GM12878 (cell line): ENCODE measurements around the gene STOML2. TPM values are rescaled to one million over a fixed set of nuclear protein-coding genes. Genes with fewer than 3 reads are reported as not detected.

Source experiments
- ATAC-seq: fragments of 200-7000 bp; cut with Tn5 transposase; 3 replicates; pipeline ENCODE4 v1.9.1; 2020; ENCODE audit warnings: mild to moderate bottlenecking, moderate library complexity
- BruUV-seq: library from RNA; stranded (reverse); fragments of 400-500 nt; replicated peaks from 2 replicates; lab custom pipeline; 2021; lab: Mats Ljungman, UMichigan
- CTCF ChIA-PET: fragments of 300-600 bp; sonication (Branson Sonifier 250); formaldehyde crosslinking; extraction: SDS; loops from one replicate; lab custom pipeline; 2021; ENCODE audit warnings: inconsistent platforms; lab: Yijun Ruan, JAX
- POLR2A ChIA-PET: fragments of 350-600 bp; formaldehyde crosslinking; extraction: SDS; loops from one replicate; lab custom pipeline; 2021; ENCODE audit warnings: inconsistent platforms; lab: Charles Lee
- RAD21 ChIA-PET: fragments of 300-600 bp; sonication (Branson Sonifier 250); formaldehyde crosslinking; loops from one replicate; lab custom pipeline; 2023; ENCODE audit warnings: antibody characterized with exemption; ENCODE audit not compliant: unreplicated experiment; lab: Charles Lee
- SMC1A ChIA-PET: fragments of 300-600 bp; sonication (Branson Sonifier 250); formaldehyde crosslinking; loops from one replicate; lab custom pipeline; 2023; ENCODE audit not compliant: unreplicated experiment, uncharacterized antibody; lab: Charles Lee
- DNase-seq: peaks from one replicate; pipeline ENCODE4 v3.0.0-alpha.2; 2011; ENCODE audit warnings: low read depth, low spot score
- FAIRE-seq: peaks from 3 replicates; lab custom pipeline; 2011; peaks lifted over from hg19 to GRCh38; lab: Jason Lieb, UNC
- H2AFZ ChIP-seq: 2 replicates; pipeline ENCODE4 v1.6.0; 2011; ENCODE audit warnings: low read depth, low read length, control low read depth; ENCODE audit not compliant: control insufficient read depth
- H3K27ac ChIP-seq: 2 replicates; pipeline ENCODE4 v1.5.1; 2011; ENCODE audit warnings: control low read depth; ENCODE audit not compliant: control insufficient read depth, insufficient read depth
- H3K27me3 ChIP-seq, 2 experiments: replicated peaks in 1 of 2; 2 replicates each; pipeline versions ENCODE4 v1.6.0 to v1.6.1; 2011; ENCODE audit warnings: low read length in 1 of 2; ENCODE audit not compliant: control insufficient read depth in 2 of 2, insufficient read depth in 2 of 2
- H3K36me3 ChIP-seq, 2 experiments: 2 replicates each; pipeline ENCODE4 v1.5.1; 2011; ENCODE audit warnings: low read length in 1 of 2; ENCODE audit not compliant: control insufficient read depth in 2 of 2, insufficient read depth in 2 of 2
- H3K4me1 ChIP-seq: 2 replicates; pipeline ENCODE4 v1.6.1; 2011; ENCODE audit warnings: mild to moderate bottlenecking, low read length, moderate library complexity, mixed read lengths; ENCODE audit not compliant: control insufficient read depth, insufficient read depth
- H3K4me2 ChIP-seq: 2 replicates; pipeline ENCODE4 v1.6.0; 2011; ENCODE audit warnings: control low read depth; ENCODE audit not compliant: control insufficient read depth, insufficient read depth
- H3K4me3 ChIP-seq: fragments of 200-600 bp; sonication (generic); 2 replicates; pipeline ENCODE4 v1.5.1; 2016
- H3K79me2 ChIP-seq: 2 replicates; pipeline ENCODE4 v1.6.0; 2011; ENCODE audit warnings: low read length; ENCODE audit not compliant: control insufficient read depth, insufficient read depth
- H3K9ac ChIP-seq: 2 replicates; pipeline ENCODE4 v1.8.0; 2011; ENCODE audit warnings: low read length, control low read depth, mixed read lengths; ENCODE audit not compliant: control insufficient read depth, insufficient read depth
- H3K9me3 ChIP-seq: replicated peaks from 3 replicates; pipeline ENCODE4 v1.5.1; 2011; ENCODE audit warnings: mild to moderate bottlenecking, low read length; ENCODE audit not compliant: control insufficient read depth, insufficient read depth
- H4K20me1 ChIP-seq: 2 replicates; pipeline ENCODE4 v1.6.0; 2011; ENCODE audit not compliant: control insufficient read depth, insufficient read depth
- BACH1 ChIP-seq: fragments of 450-650 bp; IDR thresholded peaks from 2 replicates; pipeline ENCODE4 v1.6.1; 2017; ENCODE audit warnings: mild to moderate bottlenecking, borderline replicate concordance
- CREB1 ChIP-seq: IDR thresholded peaks from 2 replicates; pipeline ENCODE4 v1.6.1; 2012; ENCODE audit warnings: low read depth, mild to moderate bottlenecking, inconsistent platforms
- NFYA ChIP-seq: IDR thresholded peaks from 2 replicates; pipeline ENCODE4 v1.6.1; 2011; ENCODE audit warnings: low read depth, mild to moderate bottlenecking, low read length, improper control_type of control experiment, borderline replicate concordance
- POLR2A ChIP-seq: IDR thresholded peaks from 2 replicates; pipeline ENCODE4 v1.6.1; 2011; ENCODE audit warnings: low read depth, mild to moderate bottlenecking, low read length
- RUNX3 ChIP-seq: IDR thresholded peaks from 2 replicates; pipeline ENCODE4 v1.6.1; 2012; ENCODE audit warnings: low read length, inconsistent platforms
- SMAD1 ChIP-seq: fragments of 450-650 bp; IDR thresholded peaks from 2 replicates; pipeline ENCODE4 v1.6.1; 2018; ENCODE audit warnings: mild to moderate bottlenecking, low read depth; ENCODE audit not compliant: partially characterized antibody
- SREBF2 ChIP-seq: IDR thresholded peaks from 2 replicates; pipeline ENCODE4 v1.6.1; 2012; ENCODE audit warnings: mild to moderate bottlenecking, low read length
- TAF1 ChIP-seq: IDR thresholded peaks from 2 replicates; pipeline ENCODE4 v1.6.1; 2011; ENCODE audit warnings: mild to moderate bottlenecking, low read depth, low read length, borderline replicate concordance
- YBX1 ChIP-seq: fragments of 450-650 bp; IDR thresholded peaks from 2 replicates; pipeline ENCODE4 v1.6.1; 2016; ENCODE audit warnings: antibody characterized with exemption
- ZZZ3 ChIP-seq: IDR thresholded peaks from 2 replicates; pipeline ENCODE4 v1.6.1; 2011; ENCODE audit warnings: low read depth; ENCODE audit not compliant: control insufficient read depth, insufficient read length
- WGBS: methylation state at CpG from one replicate; pipeline ENCODE4 v1.1.6; 2016; ENCODE audit warnings: low lambda C conversion rate; ENCODE audit not compliant: insufficient replicate concordance, insufficient coverage; ENCODE audit errors: missing lambda C conversion rate; 5-methylcytosine and 5-hydroxymethylcytosine counted together
- in situ Hi-C: fragments of 300-500 bp; cut with MboI; formaldehyde crosslinking; loops from 9 replicates; pipeline ENCODE4 v1.14.3; 2018; ENCODE audit warnings: mixed read lengths
- intact Hi-C: fragments of 100-400 bp; cut with micrococcal nuclease; formaldehyde crosslinking; loops from one replicate; pipeline ENCODE4 v1.14.2; 2022; ENCODE audit not compliant: unreplicated experiment
- polyA plus RNA-seq, 11 experiments: library from polyadenylated mRNA; depleted of rRNA in 4 of 11; unstranded in 6 of 11; stranded (reverse) in 5 of 11; fragments of >200 nt; fragmentation: Nextera tagmentation in 4 of 11; fragmentation: Illumina TruSeq in 1 of 11; extraction: Ambion mirVana in 4 of 11; extraction: Trizol in 1 of 11; gene quantifications; 1 replicate in 1 of 11; 2 replicates in 10 of 11; pipeline versions ENCODE4 v1.2.1 to v1.2.3, GENCODE V29; 2011 to 2016; ENCODE audit warnings: inconsistent platforms in 2 of 11, missing spikeins in 2 of 11, low read depth in 1 of 11
- total RNA-seq, 4 experiments: library from RNA; depleted of rRNA in 3 of 4; stranded (reverse); fragments of >200 nt in 3 of 4; fragmentation: Illumina TruSeq in 1 of 4; extraction: Trizol in 1 of 4; gene quantifications; 2 replicates each; pipeline versions ENCODE4 v1.2.1 to v1.2.3, GENCODE V29; 2013 to 2021
- TF ChIP-seq, protein P1 (sequence below): fragments of 450-650 bp; IDR thresholded peaks from 2 replicates; pipeline ENCODE4 v1.6.1; 2016; ENCODE audit warnings: mild to moderate bottlenecking
- TF ChIP-seq, protein P2 (sequence below): IDR thresholded peaks from 2 replicates; pipeline ENCODE4 v1.6.1; 2012; ENCODE audit warnings: low read length, inconsistent platforms
- TF ChIP-seq, protein P3 (sequence below): fragments of 450-650 bp; IDR thresholded peaks from 2 replicates; pipeline ENCODE4 v1.6.1; 2017; ENCODE audit warnings: low read depth, mild to moderate bottlenecking, moderate library complexity
- TF ChIP-seq, protein P4 (sequence below): fragments of 450-650 bp; IDR thresholded peaks from 2 replicates; pipeline ENCODE4 v1.6.1; 2017; ENCODE audit warnings: borderline replicate concordance

The STOML2 gene
- total and polyA plus RNA-seq, 10 of the 15 experiments (the other 5 are each of a cell fraction or from before 2014, with no cell fraction given), result 112 to 284 (median 207) TPM

DNA sequence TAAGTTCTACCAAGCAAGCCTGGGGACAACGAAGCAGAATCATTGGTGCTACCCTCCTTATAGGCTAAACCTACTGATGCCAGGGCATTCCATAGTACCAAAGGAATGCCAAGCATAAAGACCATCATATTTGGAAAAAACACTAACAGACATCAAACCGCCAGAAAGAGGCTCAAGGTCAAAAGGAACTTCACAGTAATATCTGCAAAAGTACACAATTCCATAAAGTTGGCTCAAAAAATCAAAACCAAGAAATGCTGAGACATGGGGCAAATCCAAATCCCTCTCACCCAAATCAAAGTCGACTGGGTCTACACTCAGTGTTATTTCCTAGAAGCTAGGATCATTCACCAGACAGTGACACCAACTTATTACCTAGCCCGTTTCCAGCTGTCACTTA lies 33.9 kb downstream of the STOML2 start:
- no TSS peak for BruUV-seq
- CTCF ChIA-PET, result interaction anchor here (1.2 to 2.7 kb wide), 2 partner anchors 10 to 18 kb away, joined by 3 to 10 read pairs; partner anchors contain the start of gene FANCG
- Histone ChIP-seq H3K79me2 (peaks cover 57% of the 10 kb centered on the region), H3K4me2 (peak overlapping the region; percentile 73), H2AFZ (no peak overlapping the region), H3K36me3 (peaks cover 21 to 41% of the 10 kb centered on the region in 2 experiments), H3K27me3 (no peaks in the 10 kb centered on the region), H3K27ac (no peak overlapping the region), H3K4me3 (peak overlapping the region; percentile 16), H4K20me1 (peaks cover 30% of the 10 kb centered on the region), H3K4me1 (peaks cover 12% of the 10 kb centered on the region), H3K9me3 (no peaks in the 10 kb centered on the region), H3K9ac (no peak overlapping the region)
- in situ Hi-C loops, result no loop called here
- intact Hi-C loops, result no loop called here
- no peak for DNase-seq
- POLR2A ChIA-PET, result interaction anchor here (0.6 to 1.6 kb wide), 4 partner anchors 9 to 1067 kb away, joined by 3 to 5 read pairs (median 4); no protein-coding TSS in a partner anchor
- TF ChIP-seq POLR2A (no peak), BACH1 (no peak), YBX1 (no peak), TAF1 (no peak), ZZZ3 (no peak), SMAD1 (no peak), RUNX3 (no peak), CREB1 (no peak), NFYA (no peak), SREBF2 (no peak)
- TF ChIP-seq, protein P1, sequence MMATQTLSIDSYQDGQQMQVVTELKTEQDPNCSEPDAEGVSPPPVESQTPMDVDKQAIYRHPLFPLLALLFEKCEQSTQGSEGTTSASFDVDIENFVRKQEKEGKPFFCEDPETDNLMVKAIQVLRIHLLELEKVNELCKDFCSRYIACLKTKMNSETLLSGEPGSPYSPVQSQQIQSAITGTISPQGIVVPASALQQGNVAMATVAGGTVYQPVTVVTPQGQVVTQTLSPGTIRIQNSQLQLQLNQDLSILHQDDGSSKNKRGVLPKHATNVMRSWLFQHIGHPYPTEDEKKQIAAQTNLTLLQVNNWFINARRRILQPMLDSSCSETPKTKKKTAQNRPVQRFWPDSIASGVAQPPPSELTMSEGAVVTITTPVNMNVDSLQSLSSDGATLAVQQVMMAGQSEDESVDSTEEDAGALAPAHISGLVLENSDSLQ, result no peak
- TF ChIP-seq, protein P2, sequence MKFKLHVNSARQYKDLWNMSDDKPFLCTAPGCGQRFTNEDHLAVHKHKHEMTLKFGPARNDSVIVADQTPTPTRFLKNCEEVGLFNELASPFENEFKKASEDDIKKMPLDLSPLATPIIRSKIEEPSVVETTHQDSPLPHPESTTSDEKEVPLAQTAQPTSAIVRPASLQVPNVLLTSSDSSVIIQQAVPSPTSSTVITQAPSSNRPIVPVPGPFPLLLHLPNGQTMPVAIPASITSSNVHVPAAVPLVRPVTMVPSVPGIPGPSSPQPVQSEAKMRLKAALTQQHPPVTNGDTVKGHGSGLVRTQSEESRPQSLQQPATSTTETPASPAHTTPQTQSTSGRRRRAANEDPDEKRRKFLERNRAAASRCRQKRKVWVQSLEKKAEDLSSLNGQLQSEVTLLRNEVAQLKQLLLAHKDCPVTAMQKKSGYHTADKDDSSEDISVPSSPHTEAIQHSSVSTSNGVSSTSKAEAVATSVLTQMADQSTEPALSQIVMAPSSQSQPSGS, result no peak
- TF ChIP-seq, protein P3, sequence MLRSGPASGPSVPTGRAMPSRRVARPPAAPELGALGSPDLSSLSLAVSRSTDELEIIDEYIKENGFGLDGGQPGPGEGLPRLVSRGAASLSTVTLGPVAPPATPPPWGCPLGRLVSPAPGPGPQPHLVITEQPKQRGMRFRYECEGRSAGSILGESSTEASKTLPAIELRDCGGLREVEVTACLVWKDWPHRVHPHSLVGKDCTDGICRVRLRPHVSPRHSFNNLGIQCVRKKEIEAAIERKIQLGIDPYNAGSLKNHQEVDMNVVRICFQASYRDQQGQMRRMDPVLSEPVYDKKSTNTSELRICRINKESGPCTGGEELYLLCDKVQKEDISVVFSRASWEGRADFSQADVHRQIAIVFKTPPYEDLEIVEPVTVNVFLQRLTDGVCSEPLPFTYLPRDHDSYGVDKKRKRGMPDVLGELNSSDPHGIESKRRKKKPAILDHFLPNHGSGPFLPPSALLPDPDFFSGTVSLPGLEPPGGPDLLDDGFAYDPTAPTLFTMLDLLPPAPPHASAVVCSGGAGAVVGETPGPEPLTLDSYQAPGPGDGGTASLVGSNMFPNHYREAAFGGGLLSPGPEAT, result no peak
- TF ChIP-seq, protein P4, sequence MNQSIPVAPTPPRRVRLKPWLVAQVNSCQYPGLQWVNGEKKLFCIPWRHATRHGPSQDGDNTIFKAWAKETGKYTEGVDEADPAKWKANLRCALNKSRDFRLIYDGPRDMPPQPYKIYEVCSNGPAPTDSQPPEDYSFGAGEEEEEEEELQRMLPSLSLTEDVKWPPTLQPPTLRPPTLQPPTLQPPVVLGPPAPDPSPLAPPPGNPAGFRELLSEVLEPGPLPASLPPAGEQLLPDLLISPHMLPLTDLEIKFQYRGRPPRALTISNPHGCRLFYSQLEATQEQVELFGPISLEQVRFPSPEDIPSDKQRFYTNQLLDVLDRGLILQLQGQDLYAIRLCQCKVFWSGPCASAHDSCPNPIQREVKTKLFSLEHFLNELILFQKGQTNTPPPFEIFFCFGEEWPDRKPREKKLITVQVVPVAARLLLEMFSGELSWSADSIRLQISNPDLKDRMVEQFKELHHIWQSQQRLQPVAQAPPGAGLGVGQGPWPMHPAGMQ, result no peak
- no peak for FAIRE-seq
- 49% methylated on average over 4 of the region's 4 CpGs for WGBS
- ATAC-seq, result no peak
- SMC1A ChIA-PET, result interaction anchor here (0.9 to 2.3 kb wide), 2 partner anchors 11 to 26 kb away, joined by 3 to 8 read pairs; partner anchors contain the start of gene FANCG
- RAD21 ChIA-PET, result no interaction called here
